AG04450 (cell line): ENCODE data around the gene ICAM5. TPM values are rescaled to one million over a fixed set of nuclear protein-coding genes. Genes with fewer than 3 reads are reported as not detected.
"Not testable (repeated sequence)": the region's sequence is repeated elsewhere in the genome, so short reads cannot be mapped to it uniquely, and the experiment has no call there.

Experiments used
- CTCF ChIA-PET: fragments of 300-600, 350-600 bp; formaldehyde crosslinking; extraction: SDS; loops from one replicate; lab custom pipeline; 2022; ENCODE audit warnings: antibody characterized with exemption, inconsistent platforms; lab: Charles Lee
- POLR2A ChIA-PET: fragments of 350-600 bp; formaldehyde crosslinking; extraction: SDS; loops from one replicate; lab custom pipeline; 2021; ENCODE audit warnings: antibody characterized with exemption, inconsistent platforms; lab: Yijun Ruan, JAX
- DNase-seq: peaks from one replicate; pipeline ENCODE4 v3.0.0-alpha.2; 2011; ENCODE audit warnings: low read depth, low spot score
- H3K27ac ChIP-seq: one replicate; pipeline ENCODE4 v1.5.1; 2012; ENCODE audit warnings: low read depth, low read length, control low read depth
- H3K27me3 ChIP-seq: one replicate; pipeline ENCODE4 v1.6.0; 2012; ENCODE audit warnings: low read length; ENCODE audit not compliant: control insufficient read depth, insufficient read depth
- H3K4me3 ChIP-seq: 2 replicates; pipeline ENCODE4 v1.5.1; 2011; ENCODE audit warnings: mild to moderate bottlenecking, low read depth, low read length, control low read depth
- H3K9me3 ChIP-seq: 2 replicates; pipeline ENCODE4 v1.5.1; 2012; ENCODE audit warnings: low read length; ENCODE audit not compliant: control insufficient read depth, insufficient read depth
- CTCF ChIP-seq: IDR thresholded peaks from 2 replicates; pipeline ENCODE4 v1.5.1; 2011; ENCODE audit warnings: low read depth, low read length, control low read depth, inconsistent platforms
- polyA minus RNA-seq: library from RNA; depleted of rRNA, polyadenylated mRNA; stranded (reverse); fragments of >200 nt; gene quantifications from 2 replicates; pipeline ENCODE4 v1.2.3, GENCODE V29; 2011; rRNA and poly(A)+ RNA removed
- polyA plus RNA-seq: library from polyadenylated mRNA; depleted of rRNA; stranded (reverse); fragments of >200 nt; gene quantifications from 2 replicates; pipeline ENCODE4 v1.2.3, GENCODE V29; 2011; rRNA removed

ICAM5 gene
- polyA plus RNA-seq = 3.8 and 5.3 TPM in 2 replicates
- 1.0 and 1.1 TPM in 2 replicates for polyA minus RNA-seq

- ChIA-PET CTCF (interaction anchor here (0.7 to 1.8 kb wide), 3 partner anchors 12 to 101 kb away, joined by 3 to 4 read pairs (median 3); no protein-coding TSS in a partner anchor), POLR2A (interaction anchor here (0.5 to 4.1 kb wide), 9 partner anchors 9 to 862 kb away, joined by 3 to 25 read pairs (median 5); partner anchors contain the start of genes ICAM1 and RAVER1)
- Histone ChIP-seq H3K9me3 (peaks cover 23% of the 10 kb centered on the region), H3K27me3 (peaks cover 3% of the 10 kb centered on the region), H3K27ac (peak within 1 kb of the TSS; percentile 31), H3K4me3 (peak within 1 kb of the TSS; percentile 63)
- TF ChIP-seq CTCF = no peak
- no peak for DNase-seq
Measured at GRCh38 chr19:10289836-10290356, at the start of gene ICAM5. TSS of gene ICAM5 (plus strand) at chr19:10289952. CDS start at chr19:10290044, 92 bp downstream.

- CTCF ChIA-PET, H3K4me3 ChIP-seq, POLR2A ChIA-PET, H3K9me3 ChIP-seq, H3K27me3 ChIP-seq, H3K27ac ChIP-seq, DNase-seq: not testable (repeated sequence)
Measured at GRCh38 chr19:10241826-10242449, 47.8 kb upstream of the ICAM5 start.

- H3K4me3 ChIP-seq = no peak overlapping the region
- no peak for TF ChIP-seq CTCF
- ChIA-PET CTCF (no interaction called here), POLR2A (no interaction called here)
- DNase-seq = no peak
- H3K27me3 ChIP-seq = no peaks in the 10 kb centered on the region
- no peaks in the 10 kb centered on the region for H3K9me3 ChIP-seq
- H3K27ac ChIP-seq = no peak overlapping the region
Measured at GRCh38 chr19:10243606-10244005, 46.1 kb upstream of the ICAM5 start.

GRCh38 chr19:10245189-10245939 lies 44.4 kb upstream of the ICAM5 start:
- POLR2A ChIA-PET = interaction anchor here (1.7 kb wide), 1 partner anchor 19 kb away, joined by 4 read pairs; no protein-coding TSS in a partner anchor
- no peak for DNase-seq

GRCh38 chr19:10246511-10246910 lies 43.2 kb upstream of the ICAM5 start:
- H3K4me3 ChIP-seq = no peak overlapping the region
- ChIA-PET POLR2A (no interaction called here), CTCF (no interaction called here)
- TF ChIP-seq CTCF = no peak
- H3K27me3 ChIP-seq = no peaks in the 10 kb centered on the region
- no peak overlapping the region for H3K27ac ChIP-seq
- no peak for DNase-seq
- H3K9me3 ChIP-seq = no peaks in the 10 kb centered on the region

More at GRCh38 chr19:10245189-10245939, 44.4 kb upstream of the ICAM5 start:
- no peak for TF ChIP-seq CTCF
- no peaks in the 10 kb centered on the region for H3K27me3 ChIP-seq
- CTCF ChIA-PET = interaction anchor here (0.7 to 1.2 kb wide), 2 partner anchors 13 to 125 kb away, joined by 3 to 5 read pairs; no protein-coding TSS in a partner anchor
- no peaks in the 10 kb centered on the region for H3K9me3 ChIP-seq
- H3K27ac ChIP-seq = no peak overlapping the region
- no peak overlapping the region for H3K4me3 ChIP-seq
